ENCODE measurements around the gene CDC42EP5. TPM values are rescaled to one million over a fixed set of nuclear protein-coding genes. Genes with fewer than 3 reads are reported as not detected.
"Not testable (repeated sequence)": the region's sequence is repeated elsewhere in the genome, so short reads cannot be mapped to it uniquely, and the experiment has no call there.

The CDC42EP5 gene
- total RNA-seq, 2 experiments from 2014 or later, result not detected

DNA sequence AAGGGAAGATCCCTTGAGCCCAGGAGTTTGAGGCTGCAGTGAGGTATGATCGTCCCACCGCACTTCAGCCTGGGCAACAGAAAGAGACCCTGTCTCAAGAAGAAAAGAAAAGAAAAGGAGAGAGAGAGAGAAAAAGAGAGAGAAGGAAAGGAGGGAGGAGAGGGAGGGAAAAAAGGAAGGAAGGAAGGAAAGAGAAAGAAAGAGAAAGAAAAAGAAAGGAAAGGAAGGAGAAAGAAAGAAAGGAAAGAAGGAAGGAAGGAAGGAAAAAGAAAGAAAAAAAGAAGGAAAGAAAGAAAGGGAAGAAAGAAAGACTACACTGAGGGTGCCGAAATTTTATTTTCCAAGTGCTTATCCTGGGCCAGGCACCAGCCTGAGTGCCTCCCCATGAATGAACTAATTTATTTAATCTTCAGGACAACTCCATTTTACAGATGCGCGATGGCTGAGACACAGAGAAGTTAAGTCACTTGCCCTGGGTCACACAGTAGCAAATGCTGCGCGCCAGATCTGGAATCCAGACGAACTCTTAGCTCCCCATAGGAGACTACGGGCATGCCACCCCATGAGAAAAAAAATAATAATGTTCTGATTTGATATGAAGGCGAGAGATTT lies 2.7 kb downstream of the CDC42EP5 start:
- POLR2A ChIA-PET, result no interaction called here

DNA sequence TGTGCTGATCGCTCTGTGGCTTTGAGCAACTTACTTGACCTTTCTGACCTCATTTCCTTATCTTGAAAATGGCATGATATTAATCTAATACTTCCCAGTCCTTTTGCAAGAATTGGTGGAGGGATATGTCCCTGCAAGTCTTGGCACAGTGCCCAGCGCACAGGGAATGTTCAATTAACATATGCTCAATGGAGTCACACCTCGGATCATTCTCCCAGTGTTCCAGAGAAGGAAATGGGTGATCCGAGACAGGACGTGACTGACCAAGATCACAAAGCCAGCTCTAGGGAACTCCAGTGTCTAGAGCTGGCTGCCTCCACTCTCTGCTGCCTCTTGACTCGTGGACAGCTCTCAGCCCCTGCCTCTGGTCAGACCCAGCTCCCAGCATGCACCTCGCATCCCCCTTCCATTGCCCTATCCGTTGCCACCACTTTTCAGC lies 3.6 kb downstream of the CDC42EP5 start:
- no peaks in the 10 kb centered on the region for H3K79me2 ChIP-seq (ENCODE audit: insufficient read depth, low read depth, low read length)
- no peaks in the 10 kb centered on the region for H3K9me2 ChIP-seq (ENCODE audit: insufficient read depth, low read length)
- POLR2A ChIA-PET, result no interaction called here
- H3K4me2 ChIP-seq (ENCODE audit: low read length), result no peak overlapping the region
- DNase-seq (ENCODE audit: low spot score), result no peak
- no peak overlapping the region for H3K4me3 ChIP-seq (ENCODE audit: low read depth, low read length, poor library complexity, severe bottlenecking)
- H3K36me3 ChIP-seq (ENCODE audit: insufficient read depth, low read length), result no peaks in the 10 kb centered on the region
- no peak overlapping the region for H3K27ac ChIP-seq (ENCODE audit: low read depth, low read length, poor library complexity, severe bottlenecking)
- H2AFZ ChIP-seq (ENCODE audit: low read length), result no peak overlapping the region
- no peaks in the 10 kb centered on the region for H3K9me3 ChIP-seq (ENCODE audit: low read length)
- no TSS peak for BruUV-seq (replicated peaks)
- CTCF ChIA-PET (ENCODE audit: unreplicated experiment), result no interaction called here
- H4K20me1 ChIP-seq (ENCODE audit: insufficient read depth, low read length), result no peaks in the 10 kb centered on the region
- TF ChIP-seq, protein P1, sequence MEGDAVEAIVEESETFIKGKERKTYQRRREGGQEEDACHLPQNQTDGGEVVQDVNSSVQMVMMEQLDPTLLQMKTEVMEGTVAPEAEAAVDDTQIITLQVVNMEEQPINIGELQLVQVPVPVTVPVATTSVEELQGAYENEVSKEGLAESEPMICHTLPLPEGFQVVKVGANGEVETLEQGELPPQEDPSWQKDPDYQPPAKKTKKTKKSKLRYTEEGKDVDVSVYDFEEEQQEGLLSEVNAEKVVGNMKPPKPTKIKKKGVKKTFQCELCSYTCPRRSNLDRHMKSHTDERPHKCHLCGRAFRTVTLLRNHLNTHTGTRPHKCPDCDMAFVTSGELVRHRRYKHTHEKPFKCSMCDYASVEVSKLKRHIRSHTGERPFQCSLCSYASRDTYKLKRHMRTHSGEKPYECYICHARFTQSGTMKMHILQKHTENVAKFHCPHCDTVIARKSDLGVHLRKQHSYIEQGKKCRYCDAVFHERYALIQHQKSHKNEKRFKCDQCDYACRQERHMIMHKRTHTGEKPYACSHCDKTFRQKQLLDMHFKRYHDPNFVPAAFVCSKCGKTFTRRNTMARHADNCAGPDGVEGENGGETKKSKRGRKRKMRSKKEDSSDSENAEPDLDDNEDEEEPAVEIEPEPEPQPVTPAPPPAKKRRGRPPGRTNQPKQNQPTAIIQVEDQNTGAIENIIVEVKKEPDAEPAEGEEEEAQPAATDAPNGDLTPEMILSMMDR (conservative IDR thresholded peaks at IDR 0.05; ENCODE audit: low read length), result no peak
- TF ChIP-seq EZH2phosphoT487 (IDR thresholded peaks at IDR 0.05; ENCODE audit: borderline replicate concordance, low read depth, low read length), result no peak
- peaks cover 4% of the 10 kb centered on the region for H3K4me1 ChIP-seq (ENCODE audit: insufficient read depth, low read length, poor library complexity, severe bottlenecking)
- intact Hi-C loops (cut with micrococcal nuclease; ENCODE audit: unreplicated experiment), result no loop called here

More for the DNA sequence above, 2.7 kb downstream of the CDC42EP5 start:
- Histone ChIP-seq H3K9me3 (ENCODE audit: low read length) (no peaks in the 10 kb centered on the region), H3K4me3 (ENCODE audit: low read depth, low read length, poor library complexity, severe bottlenecking) (no peak overlapping the region), H3K36me3 (ENCODE audit: insufficient read depth, low read length) (no peaks in the 10 kb centered on the region), H3K79me2 (ENCODE audit: insufficient read depth, low read depth, low read length) (no peaks in the 10 kb centered on the region), H2AFZ (ENCODE audit: low read length) (no peak overlapping the region), H3K9me2 (ENCODE audit: insufficient read depth, low read length) (no peaks in the 10 kb centered on the region), H4K20me1 (ENCODE audit: insufficient read depth, low read length) (no peaks in the 10 kb centered on the region), H3K4me1 (ENCODE audit: insufficient read depth, low read length, poor library complexity, severe bottlenecking) (no peaks in the 10 kb centered on the region), H3K4me2 (ENCODE audit: low read length) (no peak overlapping the region), H3K27ac (ENCODE audit: low read depth, low read length, poor library complexity, severe bottlenecking) (no peak overlapping the region)
- BruUV-seq (replicated peaks), result no TSS peak
- CTCF ChIA-PET (ENCODE audit: unreplicated experiment), result no interaction called here
- intact Hi-C loops (cut with micrococcal nuclease; ENCODE audit: unreplicated experiment), result no loop called here
- TF ChIP-seq, protein P1 (conservative IDR thresholded peaks at IDR 0.05; ENCODE audit: low read length), result no peak
- no peak for TF ChIP-seq EZH2phosphoT487 (IDR thresholded peaks at IDR 0.05; ENCODE audit: borderline replicate concordance, low read depth, low read length)
- DNase-seq (ENCODE audit: low spot score), result no peak

- peaks cover 17% of the 10 kb centered on the region for H3K36me3 ChIP-seq (ENCODE audit: insufficient read depth, low read length)
- POLR2A ChIA-PET; H3K79me2 ChIP-seq (ENCODE audit: insufficient read depth, low read depth, low read length); H4K20me1 ChIP-seq (ENCODE audit: insufficient read depth, low read length); intact Hi-C loops (cut with micrococcal nuclease; ENCODE audit: unreplicated experiment); BruUV-seq (replicated peaks); CTCF ChIA-PET (ENCODE audit: unreplicated experiment); H3K4me2 ChIP-seq (ENCODE audit: low read length); H3K9me2 ChIP-seq (ENCODE audit: insufficient read depth, low read length); H3K9me3 ChIP-seq (ENCODE audit: low read length); H3K4me3 ChIP-seq (ENCODE audit: low read depth, low read length, poor library complexity, severe bottlenecking); H3K27ac ChIP-seq (ENCODE audit: low read depth, low read length, poor library complexity, severe bottlenecking); H2AFZ ChIP-seq (ENCODE audit: low read length); DNase-seq (ENCODE audit: low spot score): not testable (repeated sequence)
- peaks cover 20% of the 10 kb centered on the region for H3K4me1 ChIP-seq (ENCODE audit: insufficient read depth, low read length, poor library complexity, severe bottlenecking)
Observed at GRCh38 chr19:54466110-54466480, 7.0 kb downstream of the CDC42EP5 start.

Measured in OCI-LY7 (cell line).